ENCODE results near the gene ACIN1.

DNA sequence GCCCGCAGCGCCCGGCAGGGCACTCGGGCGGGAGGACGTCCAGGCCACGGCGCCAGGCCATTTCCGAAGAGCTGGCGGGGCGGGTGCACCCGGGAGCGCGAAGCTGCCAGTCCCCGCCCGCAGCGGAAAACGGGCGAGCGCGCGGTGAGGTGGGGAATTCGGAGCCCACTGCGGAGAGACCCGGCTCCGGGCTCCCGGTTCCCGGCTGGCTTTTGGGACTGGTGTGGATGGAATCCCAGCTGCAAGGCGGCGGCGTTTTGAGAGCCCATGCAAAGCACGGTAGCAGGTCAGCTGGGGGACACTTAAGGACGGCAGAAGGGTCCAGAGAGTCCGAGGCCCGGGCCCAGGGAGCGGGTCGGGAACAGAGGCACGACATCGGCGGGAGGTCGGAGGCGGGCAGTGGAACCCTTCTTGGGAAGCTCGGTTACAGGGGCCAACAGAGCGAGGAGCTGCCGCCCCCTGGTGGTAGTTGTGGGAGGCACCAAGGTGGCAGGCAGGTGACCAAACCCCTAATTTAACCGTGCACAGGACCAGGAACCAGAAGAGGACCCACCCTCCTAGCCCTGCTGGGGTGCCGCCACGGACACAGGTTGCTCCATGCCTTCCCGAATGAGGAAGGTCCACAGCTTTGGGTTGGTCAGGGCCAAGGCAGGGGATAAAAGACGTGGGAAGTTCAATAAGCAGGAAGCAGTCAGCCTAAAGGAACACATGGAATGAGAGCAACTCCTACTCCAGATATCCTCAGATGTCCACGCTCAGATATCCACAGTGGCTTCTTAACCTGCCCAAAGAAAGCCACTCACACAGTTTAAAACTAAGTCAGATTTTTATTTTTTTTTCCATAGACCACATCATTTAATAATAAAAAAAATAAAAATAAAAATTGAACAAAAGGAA lies 36.9 kb downstream of the ACIN1 start:
- TF ChIP-seq, protein P1, sequence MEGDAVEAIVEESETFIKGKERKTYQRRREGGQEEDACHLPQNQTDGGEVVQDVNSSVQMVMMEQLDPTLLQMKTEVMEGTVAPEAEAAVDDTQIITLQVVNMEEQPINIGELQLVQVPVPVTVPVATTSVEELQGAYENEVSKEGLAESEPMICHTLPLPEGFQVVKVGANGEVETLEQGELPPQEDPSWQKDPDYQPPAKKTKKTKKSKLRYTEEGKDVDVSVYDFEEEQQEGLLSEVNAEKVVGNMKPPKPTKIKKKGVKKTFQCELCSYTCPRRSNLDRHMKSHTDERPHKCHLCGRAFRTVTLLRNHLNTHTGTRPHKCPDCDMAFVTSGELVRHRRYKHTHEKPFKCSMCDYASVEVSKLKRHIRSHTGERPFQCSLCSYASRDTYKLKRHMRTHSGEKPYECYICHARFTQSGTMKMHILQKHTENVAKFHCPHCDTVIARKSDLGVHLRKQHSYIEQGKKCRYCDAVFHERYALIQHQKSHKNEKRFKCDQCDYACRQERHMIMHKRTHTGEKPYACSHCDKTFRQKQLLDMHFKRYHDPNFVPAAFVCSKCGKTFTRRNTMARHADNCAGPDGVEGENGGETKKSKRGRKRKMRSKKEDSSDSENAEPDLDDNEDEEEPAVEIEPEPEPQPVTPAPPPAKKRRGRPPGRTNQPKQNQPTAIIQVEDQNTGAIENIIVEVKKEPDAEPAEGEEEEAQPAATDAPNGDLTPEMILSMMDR (IDR thresholded peaks at IDR 0.05): peak; percentile 88 to 94
- TF ChIP-seq POLR2A (IDR thresholded peaks at IDR 0.05) (no peak), POLR2AphosphoS5 (IDR thresholded peaks at IDR 0.05) (peak in 1 of 3 donors; percentile 30), EP300 (IDR thresholded peaks at IDR 0.05) (no peak)
